GM21367 (cell line): ENCODE results near the gene INPP5A.

ENCODE experiments used
- ATAC-seq: cut with Tn5 transposase; IDR thresholded peaks from one replicate; pipeline ENCODE4 v1.9.1; 2021; ENCODE audit not compliant: unreplicated experiment

Gene INPP5A

DNA sequence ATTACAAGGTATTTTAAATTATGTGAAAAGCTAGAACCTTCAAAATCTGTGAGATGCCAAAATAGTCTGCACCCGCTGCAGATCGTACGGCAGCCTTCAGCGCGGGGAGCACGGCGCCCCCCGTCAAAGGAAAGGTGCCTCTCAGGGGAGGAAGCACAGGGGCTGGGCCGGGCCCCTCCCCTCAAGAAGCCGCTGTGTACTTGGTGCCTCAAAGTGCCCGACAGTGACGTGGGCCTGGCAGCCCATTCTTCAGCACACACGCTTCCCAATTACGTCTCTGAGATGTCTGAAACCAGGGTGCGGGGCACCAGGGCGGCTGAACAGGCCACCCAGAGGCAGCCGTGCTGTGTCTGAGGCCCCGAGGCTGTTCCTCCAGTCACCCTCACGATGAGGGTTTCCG is 116.1 kb downstream of the INPP5A start:
- ATAC-seq: no peak

DNA sequence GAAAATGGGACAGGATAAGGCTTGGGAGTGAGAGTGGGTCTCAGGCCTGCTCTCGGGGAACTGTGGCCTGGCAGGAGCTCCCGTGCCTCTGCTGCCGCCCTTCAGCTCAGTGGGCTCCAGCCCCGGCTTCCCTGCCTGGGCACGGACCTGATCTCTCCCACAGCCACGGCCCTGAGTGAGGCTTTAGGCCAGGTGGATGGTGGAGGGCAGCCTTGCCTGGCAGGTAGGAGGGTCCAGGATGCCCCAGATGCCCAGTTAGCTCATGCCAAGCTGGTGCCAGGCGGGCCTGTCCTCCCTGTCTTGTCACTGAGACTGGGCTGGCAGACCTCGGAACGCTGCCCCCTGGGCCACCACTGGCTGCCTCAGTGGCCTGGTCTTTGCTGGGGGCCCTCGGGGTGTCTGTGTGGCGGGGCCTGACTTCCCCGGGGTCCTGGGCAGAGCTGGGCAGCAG is 116.6 kb downstream of the INPP5A start:
- no peak for ATAC-seq

DNA sequence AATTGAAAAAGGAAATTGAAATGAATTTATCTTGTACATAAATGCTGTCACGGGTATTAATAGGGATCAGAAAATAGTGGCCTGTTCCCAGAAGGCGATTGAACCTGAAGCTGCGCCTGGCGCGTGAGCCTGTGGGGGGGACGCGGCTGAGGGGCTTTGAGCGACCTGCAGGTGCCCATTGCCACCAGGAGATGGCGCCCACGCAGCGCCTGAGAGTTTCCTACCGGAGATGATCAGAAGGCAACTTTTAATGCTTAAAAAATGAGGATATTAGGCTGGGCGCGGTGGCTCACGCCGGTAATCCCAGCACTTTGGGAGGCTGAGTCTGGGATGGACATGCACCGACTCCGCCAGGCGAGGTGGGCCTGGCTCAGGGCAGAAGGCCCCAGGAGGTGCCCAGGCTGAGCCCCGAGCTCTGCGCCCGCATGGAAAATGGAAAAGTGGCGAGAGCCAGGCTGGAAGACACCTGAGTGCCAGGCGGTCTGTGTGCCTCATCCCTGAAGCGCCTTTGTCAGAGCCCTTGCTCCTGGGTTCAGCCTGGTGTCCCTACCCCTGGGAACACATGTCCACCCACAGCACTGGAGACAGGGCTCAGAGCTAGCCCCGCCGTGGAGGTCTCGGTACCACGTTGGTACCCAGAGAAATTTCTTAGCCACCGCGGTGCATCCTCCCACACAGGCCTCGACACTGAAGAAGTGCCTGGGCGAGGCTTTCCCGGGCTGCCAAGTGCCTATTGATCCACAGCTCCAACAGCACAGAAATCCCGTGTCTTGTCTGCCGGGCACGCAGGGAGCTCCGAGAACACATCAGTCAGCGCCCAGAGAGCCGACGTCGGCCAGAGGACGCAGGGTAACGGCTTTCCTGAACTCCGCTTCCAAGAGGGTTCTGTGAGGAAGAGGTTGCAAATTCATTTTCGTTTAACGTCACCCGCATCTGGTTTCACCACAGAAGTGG is 117.4 kb downstream of the INPP5A start:
- no peak for ATAC-seq

DNA sequence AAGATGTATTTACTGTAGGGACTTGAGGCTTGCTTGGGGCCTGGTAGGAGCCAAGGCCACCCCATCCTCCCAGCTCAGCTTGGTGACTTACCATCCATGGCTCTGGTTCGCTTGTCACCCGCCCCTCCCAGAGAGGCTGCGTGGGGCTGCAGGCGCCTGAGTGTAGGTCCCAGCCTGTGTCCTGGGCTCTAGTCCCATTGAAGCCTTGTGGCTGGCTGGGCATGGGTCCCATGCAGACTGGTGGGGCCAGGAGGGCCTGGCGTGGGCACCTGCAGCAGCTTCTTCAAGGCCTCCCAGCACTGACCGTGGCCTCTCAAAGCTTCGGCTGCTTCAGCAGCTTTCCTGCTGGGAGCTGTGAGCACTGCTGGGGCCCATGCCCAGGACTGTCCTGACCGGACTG is 118.1 kb downstream of the INPP5A start:
- no peak for ATAC-seq

DNA sequence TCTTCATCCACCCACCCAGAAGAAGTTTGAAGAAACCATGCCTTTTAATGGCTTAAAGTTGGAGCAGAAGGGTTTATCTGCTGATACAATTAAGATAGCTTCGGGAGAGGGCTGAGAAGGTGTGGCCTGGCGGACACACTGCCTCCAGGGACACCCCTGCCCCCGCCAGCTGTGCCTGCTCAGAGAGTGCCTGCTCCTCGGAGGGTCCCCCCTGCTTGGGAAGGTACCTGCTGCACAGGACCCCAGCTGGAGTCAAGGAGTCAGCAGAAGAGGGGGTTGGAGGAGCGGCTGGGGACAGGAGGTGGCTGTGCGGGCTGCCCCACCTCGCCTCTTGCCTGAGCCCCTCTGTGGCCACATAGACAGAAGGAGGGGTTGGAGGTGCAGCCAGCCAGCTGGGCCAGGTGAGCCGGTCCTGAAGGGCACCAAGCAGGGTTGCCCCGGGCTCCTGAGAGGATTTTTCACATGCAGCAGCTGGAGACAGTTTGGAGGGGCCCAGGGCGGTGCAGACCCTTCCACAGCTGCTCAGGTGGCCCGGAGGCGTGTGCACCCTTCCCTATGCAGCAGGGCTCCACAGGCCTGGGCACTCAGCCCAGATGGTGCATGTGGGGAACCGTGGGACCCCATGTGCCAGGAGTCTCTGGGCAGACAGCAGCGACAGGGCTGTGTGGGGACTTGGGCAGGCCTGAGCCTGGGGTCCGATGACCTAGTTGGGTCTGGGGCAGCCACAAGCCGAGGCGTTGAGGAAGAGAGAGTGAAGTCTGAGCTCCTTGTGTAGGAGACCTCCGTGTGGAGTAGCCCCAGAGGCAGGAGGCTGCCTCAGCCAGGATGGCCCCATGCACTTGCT is 118.9 kb downstream of the INPP5A start:
- ATAC-seq: no peak

DNA sequence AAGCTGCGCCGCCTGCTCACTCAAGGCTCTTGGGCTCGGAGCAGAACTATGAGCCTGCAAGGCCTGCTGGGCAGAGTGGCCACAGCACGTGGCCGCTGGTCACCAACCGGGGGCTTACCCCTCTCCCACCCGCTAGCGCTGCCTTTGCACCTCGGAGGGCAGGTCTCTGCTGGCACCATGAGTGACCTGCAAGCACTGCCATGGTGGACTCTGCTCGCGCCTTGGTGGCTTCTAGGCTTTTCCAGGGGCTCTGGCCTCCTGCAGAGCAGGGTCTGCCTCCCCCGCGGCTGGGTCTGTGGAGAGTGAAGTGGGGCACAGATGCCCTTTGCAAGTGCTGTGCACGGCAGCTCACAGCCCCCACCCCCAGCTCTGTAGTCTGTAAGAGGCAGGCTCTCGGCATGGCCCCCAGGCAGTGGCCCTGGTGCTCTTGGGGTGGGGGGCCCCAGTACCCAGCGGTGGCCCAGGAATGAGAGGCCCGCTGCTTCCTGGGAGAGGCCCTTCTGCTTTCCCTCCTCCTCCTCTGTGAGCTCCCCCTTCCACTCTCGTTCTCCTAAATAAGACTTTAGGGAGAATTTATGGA is 119.6 kb downstream of the INPP5A start:
- ATAC-seq: no peak

DNA sequence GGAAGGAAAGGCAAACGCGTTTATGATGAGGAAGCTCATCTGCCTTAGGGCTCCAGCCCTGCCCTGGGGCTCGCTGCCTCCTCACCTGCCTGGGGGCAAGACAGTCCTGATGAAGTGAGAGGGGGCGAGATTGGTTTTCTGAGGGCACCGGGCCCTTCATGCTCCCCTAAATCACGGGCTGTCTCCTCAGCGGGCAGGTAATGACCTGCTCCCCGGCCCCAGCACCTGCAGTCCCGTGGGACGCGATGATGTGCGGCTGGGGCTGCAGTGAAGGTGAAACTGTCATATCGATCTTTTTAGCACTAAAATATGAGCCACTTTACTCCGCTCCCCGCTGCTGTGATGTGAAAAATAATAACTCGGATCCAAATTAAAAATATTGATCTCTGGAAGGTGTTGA is 120.2 kb downstream of the INPP5A start:
- ATAC-seq: no peak

DNA sequence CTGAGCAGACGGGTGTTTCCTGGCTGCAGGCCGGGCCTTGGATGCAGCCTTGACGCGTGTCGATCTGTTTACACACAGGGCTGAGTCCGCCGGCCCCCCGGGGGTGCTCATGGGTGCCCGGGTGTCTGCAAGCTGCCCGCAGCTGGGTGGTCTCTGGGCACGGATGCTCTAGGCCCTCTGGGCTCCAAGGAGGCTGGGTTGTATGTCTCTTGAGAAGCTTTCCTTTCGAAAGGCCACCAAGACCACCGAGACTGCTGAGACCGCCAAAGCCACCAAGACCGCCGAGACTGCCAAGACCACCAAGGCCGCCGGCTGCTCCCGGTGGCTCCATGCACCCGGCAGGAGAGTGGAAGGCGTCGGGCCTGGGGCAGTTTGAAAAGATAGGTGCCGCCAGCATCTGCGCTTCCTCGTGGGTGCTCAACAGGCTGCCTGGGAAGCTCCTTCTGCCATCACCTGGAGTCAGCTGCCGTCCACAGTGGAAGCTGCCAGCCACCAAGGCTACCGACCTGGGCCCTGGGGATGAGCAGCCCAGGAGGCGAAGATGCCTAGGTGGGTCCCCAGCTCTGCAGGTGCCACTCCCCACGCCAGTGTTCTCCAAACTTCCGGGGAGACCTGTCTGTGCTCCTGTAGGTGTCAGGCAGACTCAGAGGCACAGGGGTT is 121.1 kb downstream of the INPP5A start:
- no peak for ATAC-seq

DNA sequence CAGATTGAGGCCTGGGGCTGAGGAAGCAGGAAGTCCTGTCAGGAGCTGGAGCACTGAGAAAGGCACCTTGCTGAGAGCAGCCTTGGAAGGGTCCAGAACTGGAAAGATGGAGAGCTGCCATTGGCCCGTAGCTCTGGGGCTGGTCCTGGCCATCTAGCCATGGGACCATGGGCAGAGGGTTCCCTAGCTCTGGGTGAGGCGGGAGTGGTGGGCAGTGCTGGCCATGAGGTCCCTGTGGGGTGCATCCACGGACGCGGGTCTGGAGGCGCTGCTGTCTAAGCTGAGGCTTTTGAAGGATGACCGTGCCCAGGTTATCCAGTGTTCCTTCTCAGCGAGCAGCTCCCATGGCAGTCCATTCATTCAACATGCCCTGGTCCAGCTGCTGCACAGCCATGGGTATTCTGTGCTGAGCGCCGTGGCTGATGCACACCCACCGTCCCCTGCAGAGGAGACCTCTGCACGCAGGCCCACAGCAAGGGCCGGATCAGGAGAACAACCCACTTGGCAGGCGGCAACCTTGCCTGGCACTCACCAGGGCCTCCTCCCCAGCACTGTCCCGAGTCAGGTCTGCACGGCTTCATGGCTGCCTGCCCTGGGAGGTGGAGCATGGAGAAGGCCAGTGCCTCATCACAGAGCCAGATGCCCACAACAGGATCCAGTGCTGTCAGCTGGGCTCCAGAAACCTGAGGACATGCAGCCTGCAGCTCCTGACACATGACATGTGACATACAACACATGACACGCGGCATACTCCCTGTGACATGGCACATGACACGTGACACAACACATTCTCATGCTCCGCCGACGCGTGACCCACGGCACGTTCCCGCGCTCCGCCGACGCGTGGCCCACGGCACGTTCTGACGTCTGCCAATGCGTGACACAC is 121.9 kb downstream of the INPP5A start:
- ATAC-seq: no peak

DNA sequence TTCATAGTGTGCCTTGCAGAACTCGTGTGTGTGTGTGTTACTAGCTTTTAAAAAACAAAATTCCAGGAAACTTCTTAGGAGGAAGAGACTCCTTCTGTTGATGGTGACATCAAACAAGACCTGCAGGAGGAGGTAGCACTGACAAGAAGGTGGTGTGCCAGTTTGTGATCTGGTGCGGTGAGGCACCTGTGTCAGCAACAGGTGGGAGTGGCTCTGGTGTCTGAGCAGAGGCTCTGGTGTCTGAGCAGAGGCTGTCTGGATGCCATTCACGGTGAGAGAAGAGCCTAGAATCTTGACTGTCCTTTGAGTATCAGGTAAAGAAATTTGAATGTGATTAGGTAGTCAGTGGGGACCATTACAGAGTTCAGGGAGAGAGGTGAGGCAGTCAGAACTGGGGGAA is 122.8 kb downstream of the INPP5A start:
- no peak for ATAC-seq

DNA sequence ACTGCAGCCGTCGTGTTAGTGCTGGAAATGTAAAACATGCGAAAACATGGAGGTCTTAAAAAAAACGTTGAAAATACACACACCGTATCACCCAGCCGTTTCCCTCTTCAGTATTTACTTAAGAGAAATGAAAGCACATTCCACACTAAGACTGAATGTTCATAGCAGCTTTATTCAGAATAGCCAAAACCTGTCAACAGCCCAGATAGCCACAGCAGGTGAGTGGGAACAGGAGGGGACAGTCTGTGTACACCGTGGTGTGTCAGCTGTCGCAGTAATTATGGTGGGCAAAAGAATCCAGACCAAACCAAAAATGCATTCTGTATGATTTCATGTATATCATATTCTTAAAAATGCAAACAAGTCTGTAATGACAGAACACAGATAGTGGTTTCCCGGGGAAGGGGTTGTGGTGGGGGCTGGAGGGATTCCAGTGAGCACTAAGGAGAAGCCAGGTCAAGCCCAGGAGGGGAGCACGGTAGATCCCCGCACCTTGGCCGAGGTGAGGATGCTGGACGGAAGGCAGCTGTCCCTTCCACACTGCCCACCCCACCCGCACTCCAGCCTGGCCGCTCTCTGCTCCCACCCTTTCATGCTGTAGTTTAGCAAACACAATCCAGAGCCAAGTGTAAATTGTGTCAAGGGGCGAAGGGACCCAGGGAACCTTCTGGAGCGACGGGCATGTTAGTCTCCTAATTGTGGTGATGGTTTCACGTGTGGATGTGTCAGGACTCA is 124.8 kb downstream of the INPP5A start:
- no peak for ATAC-seq

DNA sequence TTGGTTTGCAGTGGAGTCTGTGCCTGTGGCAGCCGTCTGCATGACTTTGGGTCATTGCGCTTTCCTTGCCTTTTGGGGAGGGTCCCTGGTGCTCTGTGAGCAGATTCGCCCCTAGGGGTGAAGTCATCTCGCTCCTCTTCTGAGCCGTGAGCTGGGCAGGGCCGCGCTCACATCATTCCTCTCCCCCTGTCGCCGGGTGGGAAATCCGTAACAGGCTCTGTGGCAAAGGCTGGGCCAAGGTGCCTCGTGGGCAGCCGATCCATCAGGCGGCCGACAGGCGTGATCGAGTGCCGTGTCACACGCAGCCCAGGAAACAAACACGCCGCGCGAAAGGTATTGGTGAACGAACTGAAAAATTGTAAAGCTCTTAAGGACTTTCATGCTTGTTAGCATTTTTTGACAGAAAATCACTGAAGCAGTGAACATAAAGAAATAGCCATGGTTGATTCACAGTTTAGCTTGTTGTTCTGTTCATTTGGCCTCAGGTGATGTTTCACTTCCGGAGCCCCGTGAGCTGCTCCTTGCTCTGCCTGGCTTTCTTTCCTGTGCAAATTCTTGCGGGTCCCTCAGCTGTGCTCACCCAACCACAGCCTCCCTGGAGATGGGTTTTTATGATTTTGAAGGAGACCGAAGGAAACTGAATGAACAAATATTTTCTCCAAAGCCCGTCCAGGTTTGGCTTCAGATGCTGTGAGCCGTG is 126.2 kb downstream of the INPP5A start:
- no peak for ATAC-seq

DNA sequence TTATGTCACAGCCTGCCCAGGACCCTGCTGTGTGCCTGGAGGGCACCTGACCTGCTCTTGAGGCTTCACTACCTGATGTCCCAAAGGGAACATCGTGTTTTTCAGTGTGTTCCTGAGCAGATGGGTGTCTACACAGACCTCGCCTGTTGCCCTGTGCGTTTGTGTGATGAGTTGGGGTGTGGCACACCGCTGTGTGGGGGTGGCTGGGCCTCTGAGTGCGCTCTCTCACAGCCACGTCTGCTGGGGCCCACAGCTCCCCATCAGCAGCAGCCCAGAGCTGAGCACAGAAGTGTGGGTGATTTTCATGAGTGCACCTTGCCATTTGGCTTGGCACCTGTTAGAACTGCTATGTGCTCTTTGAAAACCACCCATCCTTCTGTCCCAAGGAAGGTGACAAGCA is 126.8 kb downstream of the INPP5A start:
- ATAC-seq: no peak

DNA sequence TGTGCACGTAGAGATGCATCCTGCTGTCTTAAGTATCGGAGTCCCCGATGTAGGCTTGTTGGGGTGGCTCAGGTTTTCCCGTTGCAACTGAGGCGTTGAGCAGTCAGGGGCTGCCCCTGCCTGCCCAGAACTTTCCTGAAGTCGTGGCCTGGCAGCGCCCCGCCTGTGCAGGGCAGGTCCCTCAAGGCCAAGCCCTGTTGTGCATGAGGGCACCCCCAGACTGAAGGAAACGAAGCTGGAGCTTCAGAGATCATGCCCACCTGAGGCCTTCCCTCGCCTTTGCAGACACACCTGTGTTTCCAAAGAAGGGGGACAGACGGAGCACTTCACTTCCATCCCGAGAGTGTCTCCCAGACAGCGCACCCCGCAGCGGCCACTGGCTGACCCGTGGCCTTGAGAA is 127.3 kb downstream of the INPP5A start:
- no peak for ATAC-seq

DNA sequence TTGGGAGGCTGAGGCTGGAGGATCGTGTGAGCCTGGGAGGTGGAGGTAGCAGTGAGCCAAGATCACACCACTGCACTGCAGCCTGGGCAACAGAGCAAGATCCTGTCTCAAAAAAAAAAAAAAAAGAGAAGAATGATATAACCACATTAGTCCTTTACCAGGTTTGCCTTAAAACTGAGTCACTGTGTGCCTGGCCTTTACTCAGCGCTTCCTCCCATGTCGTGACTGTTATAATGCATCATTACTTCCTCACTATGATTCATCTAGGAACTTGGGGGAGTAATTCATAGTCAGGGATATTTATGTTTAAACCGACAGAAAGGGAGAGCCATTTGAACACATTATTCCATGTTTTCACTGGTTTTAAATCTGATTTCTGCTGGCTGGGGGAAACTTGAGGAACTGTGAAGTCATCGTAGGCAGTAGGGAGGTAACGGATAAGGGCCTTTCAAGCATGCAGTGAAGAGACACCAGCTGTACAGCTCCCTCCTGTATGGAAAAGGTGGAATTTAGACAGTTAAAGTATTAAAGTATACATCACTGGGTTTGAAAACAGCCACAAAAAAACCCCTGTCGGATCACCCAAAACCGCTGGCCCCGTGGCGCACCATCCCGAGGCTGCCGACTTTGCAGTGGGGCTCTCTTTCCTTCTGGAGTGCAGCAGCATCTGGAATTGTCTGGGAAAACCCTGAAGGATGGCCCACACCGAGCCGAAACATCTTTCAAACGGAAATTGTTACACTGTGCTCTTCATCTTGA is 128.5 kb downstream of the INPP5A start:
- no peak for ATAC-seq

DNA sequence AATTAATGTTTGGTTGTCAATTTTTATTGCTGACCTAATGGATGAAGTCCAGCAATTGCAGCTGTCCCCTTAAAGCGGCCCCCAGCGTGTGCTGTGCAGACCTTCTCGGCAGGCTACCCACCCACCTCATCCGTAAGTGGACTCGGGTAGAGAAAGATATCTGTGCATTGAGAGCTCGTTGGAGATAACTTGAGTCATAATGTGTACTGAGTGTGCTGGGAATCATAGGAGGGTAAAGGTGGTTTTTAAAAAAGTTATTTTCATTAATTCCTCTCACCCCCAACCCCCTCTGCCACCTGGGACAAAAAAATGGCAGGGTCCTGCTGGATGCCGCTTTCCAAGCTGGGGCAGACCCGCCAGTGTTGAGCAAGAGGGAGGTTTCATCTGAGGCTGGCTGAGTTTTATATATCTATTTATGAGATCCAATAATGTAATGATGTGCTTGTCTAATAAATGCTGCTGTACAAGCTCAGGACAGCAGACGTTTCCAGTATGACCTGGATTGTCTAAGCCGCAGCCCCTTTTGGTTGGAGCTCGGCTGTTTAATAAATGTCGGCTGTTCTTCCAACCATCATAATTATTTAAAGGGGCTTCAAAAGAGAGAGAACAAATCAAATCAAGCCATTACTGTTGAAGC is 129.2 kb downstream of the INPP5A start:
- no peak for ATAC-seq

DNA sequence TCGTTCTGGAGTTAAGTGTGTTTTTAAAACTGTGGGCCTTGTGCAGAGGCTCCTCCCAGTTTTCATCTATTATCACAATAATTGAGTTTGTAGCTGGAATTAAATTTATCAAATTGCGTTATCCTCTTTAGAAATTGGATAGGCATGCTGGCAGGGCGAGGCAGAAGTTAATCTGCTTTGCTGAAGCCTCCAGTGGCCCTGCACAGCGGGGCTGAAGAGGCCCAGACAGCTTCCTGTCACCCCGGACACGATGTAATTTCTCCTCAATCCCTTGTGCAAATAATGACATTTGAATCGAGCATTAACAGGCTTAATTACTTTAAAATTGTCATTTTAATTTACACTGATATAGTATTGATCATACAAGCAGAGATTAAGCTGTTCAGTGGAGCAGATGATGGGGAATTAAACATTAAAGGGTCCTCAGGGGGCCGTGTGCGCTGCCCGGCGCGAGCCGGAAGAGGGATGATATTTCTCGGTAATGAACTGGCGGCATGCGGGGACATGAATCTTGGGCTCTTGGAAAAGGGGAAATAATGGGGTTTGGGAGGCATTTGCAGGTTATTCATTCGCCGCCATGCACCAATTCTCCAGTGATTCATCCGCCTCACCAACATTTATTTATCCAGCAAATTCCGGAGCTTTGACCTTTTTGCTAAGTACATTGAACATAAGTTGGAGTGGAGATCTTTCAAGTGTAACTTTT is 129.9 kb downstream of the INPP5A start:
- no peak for ATAC-seq
